BE2C (cell line): ENCODE data around the gene TMEM63B. TPM values are rescaled to one million over a fixed set of nuclear protein-coding genes. Genes with fewer than 3 reads are reported as not detected.

Experiments
- DNase-seq: peaks from one replicate; pipeline ENCODE4 v3.0.0-alpha.2; 2020
- H3K27me3 ChIP-seq: fragments of 250-450 bp; sonication (Bioruptor Pico); 2 replicates; pipeline ENCODE4 v1.5.1; 2020; ENCODE audit warnings: mild to moderate bottlenecking
- H3K36me3 ChIP-seq: fragments of 250-450 bp; sonication (Bioruptor Pico); 2 replicates; pipeline ENCODE4 v1.5.1; 2020; ENCODE audit warnings: mild to moderate bottlenecking
- H3K4me1 ChIP-seq: fragments of 250-450 bp; sonication (Bioruptor Pico); 2 replicates; pipeline ENCODE4 v1.5.1; 2020
- H3K4me3 ChIP-seq: 2 replicates; pipeline ENCODE4 v1.5.1; 2011; ENCODE audit warnings: low read depth, low read length
- H3K9me3 ChIP-seq: fragments of 250-450 bp; sonication (Bioruptor Pico); 2 replicates; pipeline ENCODE4 v1.5.1; 2020
- polyA plus RNA-seq: library from polyadenylated mRNA; unstranded; fragments of >200 nt; gene quantifications from one replicate; pipeline ENCODE4 v1.2.1, GENCODE V29; 2012; ENCODE audit warnings: low read depth, missing spikeins; ENCODE audit not compliant: insufficient read length, insufficient read depth
- TF ChIP-seq, protein P1 (sequence below): IDR thresholded peaks from 2 replicates; pipeline ENCODE4 v1.5.1; 2012; ENCODE audit warnings: mild to moderate bottlenecking, low read depth, low read length

The TMEM63B gene
- 46.5 TPM for polyA plus RNA-seq

DNA sequence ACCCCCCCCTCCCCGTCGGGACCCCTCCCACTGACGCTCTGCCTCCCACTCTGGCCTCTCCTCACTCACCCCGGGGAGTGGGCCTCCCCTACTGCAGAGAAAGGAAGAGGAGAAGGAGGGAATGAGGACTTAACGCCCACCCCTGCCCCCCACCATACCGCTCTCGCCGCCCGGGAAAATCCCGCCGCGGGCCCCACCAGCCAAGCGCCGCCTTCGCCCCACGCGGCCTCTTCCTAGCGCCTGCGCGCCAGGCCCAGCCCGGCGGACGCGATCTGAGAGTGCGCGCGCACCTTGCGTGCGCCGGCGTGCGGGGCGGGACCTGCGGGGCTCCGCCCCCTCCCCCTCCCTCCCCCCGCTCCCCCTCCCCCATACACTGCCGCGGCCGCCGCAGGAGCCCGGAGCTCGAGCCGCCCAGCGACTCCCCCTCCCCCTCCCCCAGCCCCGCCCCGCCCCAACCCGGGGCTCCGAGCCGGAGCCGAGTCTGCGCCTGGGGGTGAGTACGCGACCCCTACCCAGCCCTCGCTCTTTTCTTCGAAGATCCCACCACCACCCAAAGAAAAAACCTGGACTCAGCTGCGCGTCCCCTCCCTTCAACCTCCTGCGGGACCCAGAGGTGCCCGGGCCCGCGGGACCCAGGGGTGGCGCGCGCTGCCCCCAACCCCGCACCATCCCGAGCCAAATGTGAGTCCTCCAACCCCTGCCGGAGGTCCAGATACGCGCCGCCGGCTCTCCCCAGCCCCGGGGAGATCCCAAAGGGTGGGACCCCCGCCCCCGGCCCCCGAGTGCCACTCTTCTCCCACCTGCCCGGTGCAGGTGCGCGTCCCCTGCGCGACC, at the start of gene TMEM63B, which contains the start of gene MRPL14:
TMEM63B (plus strand) TSS at position 369 of the 834 bp plus-strand sequence. CDS start 7,031 bp downstream, outside the sequence.
MRPL14 (minus strand) TSS at position 267 of the 834 bp plus-strand sequence. CDS start 10,841 bp downstream, outside the sequence.
- TF ChIP-seq, protein P1, sequence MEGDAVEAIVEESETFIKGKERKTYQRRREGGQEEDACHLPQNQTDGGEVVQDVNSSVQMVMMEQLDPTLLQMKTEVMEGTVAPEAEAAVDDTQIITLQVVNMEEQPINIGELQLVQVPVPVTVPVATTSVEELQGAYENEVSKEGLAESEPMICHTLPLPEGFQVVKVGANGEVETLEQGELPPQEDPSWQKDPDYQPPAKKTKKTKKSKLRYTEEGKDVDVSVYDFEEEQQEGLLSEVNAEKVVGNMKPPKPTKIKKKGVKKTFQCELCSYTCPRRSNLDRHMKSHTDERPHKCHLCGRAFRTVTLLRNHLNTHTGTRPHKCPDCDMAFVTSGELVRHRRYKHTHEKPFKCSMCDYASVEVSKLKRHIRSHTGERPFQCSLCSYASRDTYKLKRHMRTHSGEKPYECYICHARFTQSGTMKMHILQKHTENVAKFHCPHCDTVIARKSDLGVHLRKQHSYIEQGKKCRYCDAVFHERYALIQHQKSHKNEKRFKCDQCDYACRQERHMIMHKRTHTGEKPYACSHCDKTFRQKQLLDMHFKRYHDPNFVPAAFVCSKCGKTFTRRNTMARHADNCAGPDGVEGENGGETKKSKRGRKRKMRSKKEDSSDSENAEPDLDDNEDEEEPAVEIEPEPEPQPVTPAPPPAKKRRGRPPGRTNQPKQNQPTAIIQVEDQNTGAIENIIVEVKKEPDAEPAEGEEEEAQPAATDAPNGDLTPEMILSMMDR, result no peak
- H3K27me3 ChIP-seq, result no peaks in the 10 kb centered on the region
- H3K4me1 ChIP-seq, result 0 out of 2 replicates have a peak, but pooled peaks cover 3% of the 10 kb centered on the region
- H3K36me3 ChIP-seq, result peaks cover 4% of the 10 kb centered on the region
- H3K4me3 ChIP-seq, result peak within 1 kb of the TSS; percentile 71
- DNase-seq, result peak; percentile 93
- H3K9me3 ChIP-seq, result no peaks in the 10 kb centered on the region

DNA sequence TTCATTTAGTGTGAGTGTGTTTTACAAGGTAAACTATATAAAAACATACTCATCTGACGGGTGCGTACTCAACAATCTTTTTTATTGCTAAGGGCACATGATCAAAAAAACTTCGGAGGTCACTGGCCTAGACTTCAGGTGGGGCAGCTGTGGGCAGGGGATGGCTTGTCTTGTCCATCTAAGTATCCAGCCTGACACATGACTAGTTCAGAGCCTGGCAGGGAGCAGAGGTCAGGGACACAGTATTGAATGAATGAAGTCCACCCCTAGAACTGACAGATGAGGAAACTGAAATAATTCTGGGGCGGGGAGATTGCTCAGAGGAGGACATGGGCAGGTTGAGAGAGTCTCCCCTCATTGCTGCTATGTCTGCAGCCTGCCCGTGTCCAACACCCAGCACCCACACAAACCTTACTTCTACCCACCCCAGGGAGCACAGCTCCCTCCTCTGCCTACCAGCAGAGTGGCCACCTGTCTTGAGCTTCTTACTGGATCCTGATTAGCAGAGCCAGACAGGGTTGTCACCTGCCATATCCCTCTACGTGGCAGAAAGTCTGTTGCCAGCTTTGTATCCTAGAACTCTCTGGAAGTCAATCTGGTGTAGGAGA, 49.0 kb upstream of the TMEM63B start:
- Histone ChIP-seq H3K4me3 (no peak overlapping the region), H3K27me3 (no peaks in the 10 kb centered on the region), H3K9me3 (no peaks in the 10 kb centered on the region), H3K4me1 (peaks cover 57% of the 10 kb centered on the region), H3K36me3 (no peaks in the 10 kb centered on the region)
- no peak for DNase-seq
- TF ChIP-seq, protein P1, result no peak

DNA sequence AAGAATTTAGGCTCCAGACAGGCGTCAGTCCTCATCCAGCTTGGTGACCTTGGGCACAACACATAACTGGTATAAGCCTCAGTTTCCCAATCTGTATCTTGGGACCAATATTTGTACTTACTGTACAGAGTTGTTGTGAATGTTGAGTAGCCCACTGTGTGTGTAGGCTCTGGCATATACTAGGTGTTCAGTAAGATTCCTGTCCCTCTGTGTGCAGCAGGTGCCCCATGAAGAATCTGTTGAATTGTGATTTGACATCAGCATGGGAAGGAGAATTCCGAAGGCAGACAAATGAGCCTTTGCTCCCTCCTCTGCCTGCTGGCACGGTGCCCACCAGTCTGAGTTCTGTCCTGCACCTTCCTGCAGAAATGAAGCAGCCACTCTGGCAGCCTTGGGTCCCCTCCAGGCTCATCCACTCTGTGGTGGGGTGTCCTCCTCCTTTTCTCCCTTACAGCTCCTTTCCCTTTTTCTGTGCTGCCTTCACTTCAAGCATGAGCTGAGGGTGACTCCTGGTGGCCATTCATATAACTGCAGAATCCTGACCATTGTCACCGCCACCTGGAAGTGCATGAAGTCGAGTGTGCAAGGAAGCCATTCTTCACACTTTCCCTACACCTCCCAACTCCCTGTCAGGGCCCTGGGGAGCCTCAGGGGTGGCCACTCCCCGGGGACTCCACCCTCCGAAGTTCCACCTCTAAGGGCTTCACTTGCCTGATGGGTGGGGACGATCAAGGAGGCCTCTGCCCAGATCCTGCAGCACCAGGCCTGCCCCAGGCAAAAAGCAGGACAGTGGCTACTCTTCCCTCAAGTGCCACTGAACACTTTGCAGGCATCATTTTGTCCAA, 48.3 kb upstream of the TMEM63B start:
- no peaks in the 10 kb centered on the region for H3K27me3 ChIP-seq
- no peak overlapping the region for H3K4me3 ChIP-seq
- TF ChIP-seq, protein P1, result peak; percentile 96
- H3K9me3 ChIP-seq, result no peaks in the 10 kb centered on the region
- H3K4me1 ChIP-seq, result peaks cover 54% of the 10 kb centered on the region
- DNase-seq, result peak; percentile 77
- H3K36me3 ChIP-seq, result no peaks in the 10 kb centered on the region

DNA sequence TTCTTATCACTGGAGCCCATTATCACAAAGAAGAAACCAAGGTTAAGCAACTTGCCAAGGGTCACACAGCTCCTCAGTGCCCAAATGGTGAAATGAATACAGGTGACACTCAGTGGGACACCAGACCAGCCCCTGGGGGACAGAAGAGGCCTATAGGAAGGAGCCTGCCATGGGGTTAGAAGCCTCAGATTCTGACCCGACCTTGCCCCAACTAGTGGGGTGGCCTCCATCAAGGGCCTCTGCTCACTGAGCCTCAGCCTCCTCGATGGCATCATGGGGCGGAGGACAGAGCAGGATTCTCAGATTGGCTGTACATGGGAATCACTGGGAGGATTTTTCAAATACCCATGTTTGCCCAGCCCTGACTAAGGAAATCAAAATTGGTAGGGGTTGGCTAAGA, 47.7 kb upstream of the TMEM63B start:
- Histone ChIP-seq H3K4me1 (peaks cover 47% of the 10 kb centered on the region), H3K27me3 (no peaks in the 10 kb centered on the region), H3K4me3 (no peak overlapping the region), H3K36me3 (no peaks in the 10 kb centered on the region), H3K9me3 (no peaks in the 10 kb centered on the region)
- TF ChIP-seq, protein P1, result no peak
- no peak for DNase-seq

DNA sequence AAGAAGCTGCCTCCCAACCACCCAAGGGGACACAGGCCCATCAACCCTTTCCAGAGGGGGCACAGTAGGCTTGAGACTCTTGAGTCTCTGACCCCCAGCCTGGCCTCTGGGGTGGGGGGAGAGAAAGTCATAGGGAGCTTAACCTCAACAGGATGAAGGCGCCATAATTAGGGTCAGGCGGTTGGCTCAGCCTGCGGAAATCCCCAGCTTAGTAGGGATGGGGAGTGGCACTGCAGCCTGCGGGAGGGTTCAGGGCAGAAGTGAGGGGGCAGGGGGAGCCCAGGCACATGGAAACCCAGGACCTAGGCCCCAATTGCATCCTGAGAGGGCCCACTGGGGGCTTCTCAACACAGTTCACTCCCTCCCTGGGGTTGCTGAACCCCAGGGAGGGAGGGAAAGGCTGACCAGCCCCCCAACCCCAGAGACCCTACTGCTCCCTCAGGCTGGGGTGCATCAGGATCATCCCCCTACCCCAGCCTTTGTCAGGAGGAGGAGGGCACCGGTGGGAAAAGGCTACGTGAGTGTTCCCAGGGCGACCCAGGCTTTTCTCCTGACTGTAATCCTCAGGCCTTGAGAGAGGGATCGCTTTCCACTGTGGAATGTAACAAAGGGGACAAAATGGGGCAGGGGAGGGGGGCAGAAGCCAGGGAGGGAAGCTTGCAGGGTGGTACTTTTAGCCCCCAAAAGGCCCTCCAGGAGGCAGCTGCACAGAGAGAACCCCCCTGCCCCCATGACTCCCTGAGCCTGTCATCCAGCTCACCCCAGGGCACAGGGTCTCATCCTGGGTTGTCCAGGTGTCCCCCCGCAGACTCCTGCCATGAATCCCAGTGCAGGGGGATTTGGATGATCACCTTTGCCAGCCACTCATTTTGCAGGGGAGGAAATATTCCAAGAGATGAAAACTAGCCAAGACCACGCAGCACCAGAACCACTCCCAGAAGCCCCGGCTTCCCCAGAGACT, 46.5 kb upstream of the TMEM63B start:
- TF ChIP-seq, protein P1, result no peak
- H3K27me3 ChIP-seq, result no peaks in the 10 kb centered on the region
- DNase-seq, result no peak
- no peaks in the 10 kb centered on the region for H3K36me3 ChIP-seq
- no peak overlapping the region for H3K4me3 ChIP-seq
- H3K9me3 ChIP-seq, result no peaks in the 10 kb centered on the region
- H3K4me1 ChIP-seq, result peaks cover 36% of the 10 kb centered on the region
